ENCODE measurements around the gene POLRMT.
"Not testable (repeated sequence)": the region's sequence is repeated elsewhere in the genome, so short reads cannot be mapped to it uniquely, and the experiment has no call there.

The POLRMT gene

DNA sequence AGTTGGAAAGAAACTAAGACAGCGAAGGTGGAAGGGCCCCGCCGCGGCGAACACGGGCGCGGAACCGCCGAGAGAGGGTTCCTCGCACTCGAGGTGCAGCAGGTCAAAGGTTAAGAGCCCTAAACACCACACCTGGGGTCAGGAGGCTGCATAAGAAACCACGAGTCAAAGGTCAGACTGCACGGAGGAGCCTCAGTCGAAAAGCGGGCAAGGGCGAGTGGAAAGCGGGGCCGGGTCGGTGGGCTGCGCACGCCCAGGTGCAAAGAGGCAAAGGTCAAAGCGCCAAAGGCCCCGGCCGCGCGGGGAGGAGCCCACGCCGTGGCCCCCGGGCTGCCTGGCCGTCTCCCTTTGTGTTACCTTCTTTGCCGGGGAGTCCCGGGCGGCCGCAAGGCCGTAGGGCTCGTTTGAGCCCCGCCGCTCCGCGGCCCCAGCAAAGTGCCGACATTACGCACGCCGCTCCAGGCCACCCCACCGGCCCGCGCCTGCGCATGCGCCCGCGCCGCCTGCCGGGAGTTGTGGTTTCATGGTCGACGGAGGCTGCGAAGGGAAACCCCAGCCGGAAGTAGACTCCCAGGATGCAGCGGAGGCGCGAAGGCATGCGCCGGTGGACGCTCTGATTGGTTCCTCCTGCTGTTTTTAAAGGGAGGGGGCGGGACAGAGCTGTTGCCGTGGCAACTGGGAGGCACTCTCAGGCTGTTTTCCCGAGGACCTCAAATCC, at the start of gene POLRMT:
Gene POLRMT, minus strand, starts transcription at position 470 of the 718 bp plus-strand sequence. Its CDS starts 25 bp downstream, at position 445.
- DNase-seq: peak; percentile 93

- DNase-seq: no peak
Observed at GRCh38 chr19:682678-683320, 49.5 kb upstream of the POLRMT start.

DNA sequence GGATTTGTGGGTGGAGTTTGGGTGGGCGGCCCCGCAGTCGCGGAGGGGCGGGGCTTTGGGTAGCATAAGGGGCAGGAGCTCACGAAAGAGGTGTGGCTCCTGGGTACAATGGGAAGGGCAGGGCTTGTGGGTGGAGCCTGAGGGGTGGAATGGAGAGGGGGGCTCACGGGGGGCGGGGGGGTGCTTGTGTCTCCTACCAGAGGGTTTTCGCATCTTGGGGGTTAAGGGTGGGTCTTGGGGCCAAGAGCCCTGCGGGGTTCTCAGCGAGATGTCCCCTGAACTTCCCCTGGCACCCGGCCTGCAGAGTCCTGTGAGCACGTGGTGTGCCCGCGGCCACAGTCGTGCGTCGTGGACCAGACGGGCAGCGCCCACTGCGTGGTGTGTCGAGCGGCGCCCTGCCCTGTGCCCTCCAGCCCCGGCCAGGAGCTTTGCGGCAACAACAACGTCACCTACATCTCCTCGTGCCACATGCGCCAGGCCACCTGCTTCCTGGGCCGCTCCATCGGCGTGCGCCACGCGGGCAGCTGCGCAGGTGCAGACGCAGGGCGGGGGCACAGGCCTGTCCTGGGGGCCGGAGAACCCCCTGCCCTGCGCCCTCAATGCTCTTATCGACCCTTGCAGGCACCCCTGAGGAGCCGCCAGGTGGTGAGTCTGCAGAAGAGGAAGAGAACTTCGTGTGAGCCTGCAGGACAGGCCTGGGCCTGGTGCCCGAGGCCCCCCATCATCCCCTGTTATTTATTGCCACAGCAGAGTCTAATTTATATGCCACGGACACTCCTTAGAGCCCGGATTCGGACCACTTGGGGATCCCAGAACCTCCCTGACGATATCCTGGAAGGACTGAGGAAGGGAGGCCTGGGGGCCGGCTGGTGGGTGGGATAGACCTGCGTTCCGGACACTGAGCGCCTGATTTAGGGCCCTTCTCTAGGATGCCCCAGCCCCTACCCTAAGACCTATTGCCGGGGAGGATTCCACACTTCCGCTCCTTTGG, 48.0 kb upstream of the POLRMT start:
- DNase-seq: no peak

DNA sequence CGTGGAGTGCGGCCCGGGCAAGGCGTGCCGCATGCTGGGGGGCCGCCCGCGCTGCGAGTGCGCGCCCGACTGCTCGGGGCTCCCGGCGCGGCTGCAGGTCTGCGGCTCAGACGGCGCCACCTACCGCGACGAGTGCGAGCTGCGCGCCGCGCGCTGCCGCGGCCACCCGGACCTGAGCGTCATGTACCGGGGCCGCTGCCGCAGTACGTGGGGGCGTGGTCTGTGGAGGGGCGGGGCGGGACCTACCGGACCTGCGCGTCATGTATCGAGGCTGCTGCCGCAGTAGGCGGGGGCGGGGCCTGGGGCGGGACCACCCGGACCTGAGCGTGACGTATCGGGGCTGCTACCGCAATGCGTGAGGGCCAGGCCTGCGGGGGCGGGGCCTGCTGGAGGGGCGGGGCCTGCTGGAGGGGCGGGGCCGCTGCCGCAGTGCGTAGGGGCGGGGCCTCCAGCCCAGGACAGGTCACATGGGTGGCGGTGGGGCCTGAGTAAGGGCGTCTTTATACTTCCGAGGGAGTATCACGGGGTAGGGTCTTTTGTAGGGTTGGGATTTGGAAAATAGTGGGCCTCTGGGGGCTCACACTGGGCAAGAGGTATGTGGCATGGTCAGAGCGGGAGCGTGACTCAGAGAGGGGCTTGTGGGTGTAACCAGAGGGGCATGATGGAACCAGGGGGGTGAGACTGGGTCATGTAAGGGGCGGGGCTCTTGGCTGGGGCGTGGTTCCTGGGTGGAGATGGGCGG, 47.1 kb upstream of the POLRMT start:
- DNase-seq: peak; percentile 92

DNA sequence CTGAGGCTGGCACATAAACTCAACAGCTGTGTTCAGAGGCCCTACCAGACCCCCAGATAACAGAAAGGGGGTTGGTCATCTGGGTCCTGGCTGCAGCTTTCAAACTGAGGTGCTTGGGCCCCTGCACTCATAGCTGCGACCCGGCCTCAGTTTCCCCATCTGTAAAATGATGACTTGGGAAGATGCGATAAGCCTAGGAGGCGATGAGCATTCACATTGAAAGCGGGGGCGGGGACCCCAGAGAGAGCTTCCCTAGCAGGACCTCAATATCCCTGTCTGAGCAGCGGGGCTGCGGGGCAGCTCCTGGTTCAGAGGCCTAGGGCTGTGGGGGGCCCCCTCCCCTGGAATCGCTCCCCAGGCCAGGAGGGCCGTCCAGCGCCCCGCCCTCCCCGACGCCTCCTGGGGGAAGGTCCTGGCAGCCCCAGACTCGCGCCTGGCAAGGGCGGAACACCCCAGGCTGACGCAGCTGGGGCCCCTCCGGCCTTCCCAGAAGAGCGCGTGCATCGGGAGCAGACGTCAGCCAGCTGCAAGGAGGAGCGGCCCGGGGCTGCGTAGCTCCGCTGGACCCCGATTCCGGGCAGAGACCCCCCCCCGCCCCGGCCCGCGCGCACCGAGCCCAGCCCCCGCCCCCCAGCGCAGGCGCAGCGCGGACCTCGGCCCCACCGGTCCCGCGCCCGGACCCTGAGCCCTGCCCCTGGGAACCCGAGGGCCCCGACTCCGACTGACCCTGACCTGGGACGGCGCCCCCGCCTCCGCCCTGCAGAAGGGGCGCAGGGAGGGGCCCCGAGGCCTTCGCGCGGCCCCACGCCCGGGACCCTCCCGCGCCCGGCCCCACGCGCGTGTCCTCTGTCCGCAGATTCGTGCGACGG, 46.3 kb upstream of the POLRMT start:
- peak; percentile 82 for DNase-seq

GRCh38 chr19:678791-679388, 45.6 kb upstream of the POLRMT start:
- DNase-seq: no peak

DNA sequence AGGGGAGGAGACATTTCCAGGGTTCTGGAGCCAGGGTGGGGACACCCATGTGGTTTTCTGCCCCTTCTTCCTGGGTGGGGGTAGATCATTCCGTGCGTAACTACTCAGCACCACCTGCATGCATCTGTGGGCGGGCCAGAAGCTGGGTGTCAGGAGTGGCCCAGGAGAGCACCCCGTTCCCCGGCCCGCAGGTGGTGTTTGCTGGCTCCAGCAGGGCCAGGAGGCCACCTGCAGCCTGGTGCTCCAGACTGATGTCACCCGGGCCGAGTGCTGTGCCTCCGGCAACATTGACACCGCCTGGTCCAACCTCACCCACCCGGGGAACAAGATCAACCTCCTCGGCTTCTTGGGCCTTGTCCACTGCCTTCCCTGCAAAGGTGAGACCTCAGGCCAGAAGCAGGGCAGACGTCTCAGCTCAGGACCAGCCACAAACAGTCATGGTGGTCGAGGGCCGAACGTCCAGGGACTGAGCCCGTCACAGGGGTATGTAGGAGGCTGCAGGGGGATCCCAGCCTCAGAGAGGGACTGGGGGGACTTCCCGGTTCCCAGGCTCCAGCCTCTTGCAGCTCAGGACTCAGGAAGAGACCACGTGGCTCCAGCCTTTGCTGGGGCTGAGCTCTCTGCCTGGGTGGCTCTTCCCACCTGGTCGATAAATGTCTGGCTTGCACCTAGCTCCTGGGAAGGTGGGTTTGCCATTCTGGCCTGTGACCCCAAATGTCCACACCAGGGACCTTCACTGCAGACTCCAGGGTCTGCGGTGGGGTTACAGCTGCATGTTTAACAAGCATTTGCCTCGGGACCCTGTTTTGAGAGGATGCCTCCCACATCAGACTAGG, 44.5 kb upstream of the POLRMT start:
- DNase-seq: peak; percentile 88

DNA sequence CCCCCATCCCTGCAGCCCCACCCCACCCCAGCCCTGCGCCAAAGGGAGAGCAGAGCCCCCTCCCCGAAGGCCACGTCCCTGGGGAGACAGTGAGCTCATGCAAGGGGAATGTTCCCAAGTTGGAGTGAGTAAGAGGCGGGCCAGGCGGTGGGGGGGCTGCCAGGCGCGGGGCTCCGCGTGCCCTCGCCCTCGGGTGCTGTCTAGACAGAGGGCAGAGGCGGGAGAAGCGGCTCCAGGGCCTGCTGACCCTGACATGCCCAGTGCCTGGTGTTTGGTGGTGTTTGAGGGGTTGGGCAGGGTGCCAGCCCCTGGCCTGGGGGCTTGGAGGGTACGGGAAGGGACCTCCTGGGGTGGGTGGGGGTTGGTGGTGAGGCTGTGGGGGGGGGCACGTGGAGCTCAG, 43.9 kb upstream of the POLRMT start:
- DNase-seq: peak; percentile 92

DNA sequence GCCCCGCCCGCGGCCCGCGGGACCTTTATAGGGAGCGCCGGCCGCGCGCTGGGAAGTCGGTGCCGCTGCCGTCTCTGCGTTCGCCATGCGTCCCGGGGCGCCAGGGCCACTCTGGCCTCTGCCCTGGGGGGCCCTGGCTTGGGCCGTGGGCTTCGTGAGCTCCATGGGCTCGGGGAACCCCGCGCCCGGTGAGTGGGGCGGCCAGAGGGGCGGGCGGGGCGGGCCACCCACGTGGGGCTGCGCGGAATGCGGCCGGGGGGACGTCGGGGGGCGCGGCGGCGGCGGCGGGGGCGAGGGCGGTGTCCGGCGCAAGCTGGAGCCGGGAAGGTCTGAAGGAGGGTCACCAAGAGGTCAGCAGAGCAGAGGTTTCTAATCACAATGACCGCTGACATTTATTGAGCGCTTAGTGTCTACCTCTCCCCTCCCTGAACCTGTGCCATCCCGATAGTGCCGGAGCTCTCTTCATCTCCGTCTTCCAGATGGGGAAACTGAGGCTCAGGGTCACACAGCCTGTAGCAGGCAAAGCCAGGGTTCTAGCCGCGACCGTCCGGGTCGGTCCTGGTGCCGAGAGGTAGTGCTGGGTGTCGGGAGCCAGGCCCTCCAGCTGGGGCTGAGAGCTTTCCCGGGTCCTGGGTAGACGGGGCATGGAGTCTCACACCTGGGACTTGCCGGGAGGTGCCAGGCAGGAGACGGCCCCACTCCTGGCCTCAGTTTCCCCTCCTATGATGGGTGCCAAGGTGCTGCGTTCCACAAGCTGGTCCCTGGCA, 43.2 kb upstream of the POLRMT start, which contains the start of gene FSTL3:
Gene FSTL3, plus strand, starts transcription at position 54 of the 767 bp plus-strand sequence. Its CDS starts 32 bp downstream, at position 86.
- DNase-seq: peak; percentile 59

DNA sequence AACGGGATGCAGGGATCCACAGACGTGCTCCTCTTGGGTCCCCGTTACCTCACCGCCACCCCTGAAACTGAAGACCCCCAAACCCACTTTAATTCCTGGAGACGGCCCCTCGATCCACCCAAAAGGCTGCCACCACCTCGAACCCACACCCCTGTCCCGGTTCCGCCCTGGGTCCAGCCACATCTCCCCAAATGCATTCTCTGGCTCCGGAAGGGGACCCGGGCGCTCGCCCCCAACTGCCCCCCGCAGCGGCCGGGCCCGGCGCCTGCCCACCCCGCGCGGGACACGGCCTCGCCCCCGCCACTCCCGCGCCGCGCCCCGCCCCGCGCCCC, 42.6 kb upstream of the POLRMT start:
- no peak for DNase-seq

- no peak for DNase-seq
Observed at GRCh38 chr19:674282-675151, 41.2 kb upstream of the POLRMT start.

DNA sequence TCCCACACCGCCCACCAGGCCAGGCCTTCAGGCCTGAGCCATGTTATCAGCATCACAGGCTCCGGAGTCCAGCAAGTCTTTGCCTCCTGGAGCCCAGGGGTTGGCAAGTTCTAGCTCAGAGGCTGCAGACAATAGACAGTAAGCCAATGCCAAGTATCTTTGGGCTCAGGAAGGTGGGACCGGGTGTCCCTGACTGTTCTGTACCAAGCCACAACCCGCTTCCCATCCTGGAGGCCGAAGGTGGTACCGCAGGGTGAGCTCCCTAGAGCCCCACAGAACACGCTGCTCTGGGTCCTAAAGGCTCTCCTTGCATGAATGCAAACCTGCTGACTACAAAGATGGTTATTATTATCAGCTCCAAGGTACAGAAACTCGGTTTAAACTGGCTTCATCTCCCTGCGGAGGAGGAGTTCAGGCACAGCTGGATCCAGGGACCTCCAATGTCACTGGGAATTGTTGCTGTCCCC, 37.3 kb upstream of the POLRMT start:
- DNase-seq: no peak

DNA sequence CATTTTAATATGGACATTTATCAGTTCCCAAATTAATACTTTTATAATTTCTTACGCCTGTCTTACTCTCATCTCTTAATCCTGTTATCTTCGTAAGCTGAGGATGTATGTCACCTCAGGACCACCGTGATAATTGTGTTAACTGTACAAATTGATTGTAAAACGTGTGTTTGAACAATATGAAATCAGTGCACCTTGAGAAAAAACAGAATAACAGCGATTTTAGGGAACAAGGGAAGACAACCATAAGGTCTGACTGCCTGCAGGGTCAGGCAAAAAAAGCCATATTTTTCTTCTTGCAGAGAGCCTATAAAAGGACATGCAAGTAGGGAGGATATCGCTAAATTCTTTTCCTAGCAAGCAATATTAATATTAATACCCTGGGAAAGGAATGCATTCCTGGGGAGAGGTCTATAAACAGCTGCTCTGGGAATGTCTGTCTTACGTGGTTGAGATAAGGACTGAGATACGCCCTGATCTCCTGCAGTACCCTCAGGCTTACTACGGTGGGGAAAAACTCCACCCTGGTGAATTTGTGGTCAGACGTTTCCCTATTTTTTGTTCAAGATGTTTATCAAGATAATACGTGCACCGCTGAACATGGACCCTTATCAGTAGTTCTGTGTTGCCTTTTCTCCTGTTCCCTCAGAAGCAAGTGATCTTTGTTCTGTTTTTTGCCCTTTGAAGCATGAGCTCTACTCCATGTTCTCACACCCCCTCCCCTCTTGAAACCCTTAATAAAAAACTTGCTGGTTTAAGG, 35.5 kb upstream of the POLRMT start:
- DNase-seq: peak; percentile 77

DNA sequence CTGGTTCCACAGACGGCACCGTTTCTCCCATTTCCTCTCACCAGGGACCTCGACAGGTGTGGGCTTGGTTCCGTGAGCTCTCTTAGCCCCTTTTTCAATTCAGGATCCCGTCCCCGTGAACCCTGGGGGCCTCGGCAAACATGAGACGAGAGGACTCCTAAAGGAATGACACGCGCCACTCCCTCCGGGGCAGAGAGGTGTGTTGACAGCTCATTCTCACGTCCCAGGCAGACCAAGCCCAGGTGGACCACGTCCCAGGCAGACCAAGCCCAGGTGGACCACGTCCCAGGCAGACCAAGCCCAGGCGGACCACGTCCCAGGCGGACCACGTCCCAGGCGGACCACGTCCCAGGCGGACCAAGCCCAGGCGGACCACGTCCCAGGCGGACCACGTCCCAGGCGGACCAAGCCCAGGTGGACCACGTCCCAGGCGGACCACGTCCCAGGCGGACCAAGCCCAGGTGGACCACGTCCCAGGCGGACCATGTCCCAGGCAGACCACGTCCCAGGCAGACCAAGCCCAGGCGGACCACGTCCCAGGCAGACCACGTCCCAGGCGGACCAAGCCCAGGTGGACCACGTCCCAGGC, 33.7 kb upstream of the POLRMT start:
- DNase-seq: not testable (repeated sequence)

DNA sequence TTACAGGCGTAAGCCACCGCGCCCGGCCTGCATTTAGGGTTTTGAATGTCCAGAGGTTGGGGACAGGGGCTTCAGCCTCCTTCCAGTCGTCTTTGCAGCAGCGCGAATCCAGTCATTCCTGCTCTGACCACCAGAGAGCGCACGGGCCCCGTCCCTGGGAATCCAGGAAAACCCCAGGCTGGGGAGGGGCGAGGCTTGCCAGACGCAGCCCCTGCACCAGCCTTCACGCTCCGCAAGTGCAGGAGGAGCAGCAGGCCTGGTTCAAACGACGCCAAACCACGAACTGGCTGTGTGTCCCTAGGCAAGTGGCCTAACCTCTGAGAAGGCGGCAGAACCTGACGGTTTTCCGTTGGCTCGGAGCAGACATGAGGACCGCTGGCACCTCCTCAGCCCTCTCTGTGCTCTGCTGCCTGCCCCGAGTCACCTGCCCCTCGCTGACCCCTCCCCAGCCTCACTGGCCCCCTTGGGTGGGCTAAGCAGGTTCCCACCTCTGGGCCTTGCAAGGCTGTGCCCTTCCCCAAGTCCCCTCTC, 31.6 kb upstream of the POLRMT start:
- peak; percentile 48 for DNase-seq

DNA sequence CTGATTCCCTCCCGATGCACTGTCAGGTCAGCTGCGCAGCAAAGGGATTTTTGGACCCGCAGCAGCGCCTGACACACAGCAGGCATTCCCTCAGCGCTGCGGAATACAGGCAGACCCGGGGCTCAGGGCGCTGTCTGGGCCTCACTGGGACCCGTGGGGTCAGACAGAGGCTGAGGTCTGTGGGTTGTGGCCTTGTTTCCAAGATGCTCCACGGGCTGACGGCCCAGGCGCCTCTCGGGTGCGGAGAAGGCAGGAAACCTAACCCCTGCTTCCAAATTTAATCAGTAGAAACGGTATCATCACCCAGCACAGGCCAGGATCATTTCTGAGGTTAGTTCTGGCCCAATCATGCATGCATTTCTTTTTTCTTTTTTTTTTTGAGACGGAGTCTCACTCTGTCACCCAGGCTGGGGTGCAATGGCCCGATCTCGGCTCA, 30.4 kb upstream of the POLRMT start:
- no peak for DNase-seq
